Left lung (tissue), 10 donors: ENCODE results near the gene SLC38A7. TPM values are rescaled to one million over a fixed set of nuclear protein-coding genes. Genes with fewer than 3 reads are reported as not detected.

Source experiments
- ATAC-seq: fragments of 200-7000 bp; cut with Tn5 transposase; one replicate; pipeline ENCODE4 v1.9.1; 2020; ENCODE audit warnings: moderate library complexity
- DNase-seq, 4 donors: peaks; one replicate each; pipeline ENCODE4 v3.0.0-alpha.2; 2013 to 2020
- H3K27ac ChIP-seq, 2 donors: fragments of 200-600 bp; sonication (generic) in 1 of 2; one replicate each; pipeline versions ENCODE4 v1.5.0 to v1.8.0; 2020 to 2021
- H3K27me3 ChIP-seq, 2 donors: fragments of 200-600 bp; sonication (generic) in 1 of 2; one replicate each; pipeline versions ENCODE4 v1.5.0 to v1.8.0; 2020 to 2021
- H3K36me3 ChIP-seq, 2 donors: fragments of 200-600 bp; sonication (generic) in 1 of 2; one replicate each; pipeline versions ENCODE4 v1.5.0 to v1.8.0; 2020 to 2021
- H3K4me1 ChIP-seq, 2 donors: fragments of 200-600 bp; one replicate each; pipeline ENCODE4 v1.8.0; 2021
- H3K4me3 ChIP-seq, 2 donors: fragments of 200-600 bp; sonication (generic) in 1 of 2; one replicate each; pipeline versions ENCODE4 v1.5.0 to v1.8.0; 2020 to 2021; ENCODE audit warnings: mild to moderate bottlenecking in 1 of 2
- H3K9me3 ChIP-seq, 2 donors: fragments of 200-600 bp; sonication (generic) in 1 of 2; one replicate each; pipeline versions ENCODE4 v1.5.0 to v1.8.0; 2020 to 2021
- intact Hi-C, 2 donors: fragments of 100-400 bp; cut with DNase I; formaldehyde crosslinking; loops; one replicate each; pipeline versions ENCODE4 v1.11.2 to v1.14.2; 2022
- polyA plus RNA-seq, 6 donors: library from polyadenylated mRNA; unstranded; fragments of 120-200 nt; gene quantifications; one replicate each; pipeline ENCODE4 v1.2.1, GENCODE V29; 2013; ENCODE audit not compliant: insufficient read length in 6 of 6
- total RNA-seq, 2 donors: library from RNA; stranded (reverse); fragmentation: NEBNext Ultra II Directional; extraction: Animal tissue kit (Norgen Biotek cat#: 25700); gene quantifications; one replicate each; pipeline ENCODE4 v1.2.1, GENCODE V29; 2021
- TF ChIP-seq, protein P1 (sequence below), 2 donors: fragments of 200-600 bp; sonication (generic) in 1 of 2; IDR thresholded peaks; one replicate each; pipeline versions ENCODE4 v1.5.0 to v1.8.0; 2021; ENCODE audit warnings: antibody characterized with exemption in 2 of 2
- donor health status: DM: no; HTN: yes; CAD: no.
- donor health status: DM: no; HTN: no; CAD: no.

The SLC38A7 gene
- total and polyA plus RNA-seq, 8 donors: 12.2 to 32.6 (median 13.4) TPM

DNA sequence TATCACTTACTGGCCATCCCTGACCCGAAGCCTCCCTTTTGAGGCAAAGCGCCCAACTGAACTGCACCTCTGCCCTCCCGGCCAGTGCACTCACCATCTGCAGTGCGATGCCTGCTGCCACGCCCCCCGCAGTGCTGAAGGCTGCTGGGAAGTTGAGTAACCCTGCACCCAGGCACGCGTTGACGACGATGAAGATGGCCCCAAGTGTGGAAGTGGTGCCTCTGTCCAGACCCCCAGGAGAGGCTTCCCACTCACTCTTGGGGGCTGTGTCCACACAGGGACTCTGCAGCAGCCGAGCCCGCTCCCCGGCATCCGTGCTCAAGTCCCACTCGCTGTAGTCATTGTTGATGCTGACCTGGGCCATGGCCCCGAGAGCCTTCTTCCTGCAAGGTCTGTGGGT is 4.8 kb downstream of the SLC38A7 start:
- intact Hi-C loops: no loop called here
- Histone ChIP-seq H3K27me3 (no peaks in the 10 kb centered on the region), H3K36me3 (peaks cover 0 to 56% of the 10 kb centered on the region in 2 donors), H3K4me3 (no peak overlapping the region), H3K27ac (no peak overlapping the region), H3K9me3 (no peaks in the 10 kb centered on the region), H3K4me1 (peaks cover 0 to 18% of the 10 kb centered on the region in 2 donors)
- ATAC-seq (no peak), DNase-seq (peak in 1 of 4 donors; percentile 25)
- TF ChIP-seq, protein P1, sequence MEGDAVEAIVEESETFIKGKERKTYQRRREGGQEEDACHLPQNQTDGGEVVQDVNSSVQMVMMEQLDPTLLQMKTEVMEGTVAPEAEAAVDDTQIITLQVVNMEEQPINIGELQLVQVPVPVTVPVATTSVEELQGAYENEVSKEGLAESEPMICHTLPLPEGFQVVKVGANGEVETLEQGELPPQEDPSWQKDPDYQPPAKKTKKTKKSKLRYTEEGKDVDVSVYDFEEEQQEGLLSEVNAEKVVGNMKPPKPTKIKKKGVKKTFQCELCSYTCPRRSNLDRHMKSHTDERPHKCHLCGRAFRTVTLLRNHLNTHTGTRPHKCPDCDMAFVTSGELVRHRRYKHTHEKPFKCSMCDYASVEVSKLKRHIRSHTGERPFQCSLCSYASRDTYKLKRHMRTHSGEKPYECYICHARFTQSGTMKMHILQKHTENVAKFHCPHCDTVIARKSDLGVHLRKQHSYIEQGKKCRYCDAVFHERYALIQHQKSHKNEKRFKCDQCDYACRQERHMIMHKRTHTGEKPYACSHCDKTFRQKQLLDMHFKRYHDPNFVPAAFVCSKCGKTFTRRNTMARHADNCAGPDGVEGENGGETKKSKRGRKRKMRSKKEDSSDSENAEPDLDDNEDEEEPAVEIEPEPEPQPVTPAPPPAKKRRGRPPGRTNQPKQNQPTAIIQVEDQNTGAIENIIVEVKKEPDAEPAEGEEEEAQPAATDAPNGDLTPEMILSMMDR (IDR thresholded peaks at IDR 0.05): no peak

DNA sequence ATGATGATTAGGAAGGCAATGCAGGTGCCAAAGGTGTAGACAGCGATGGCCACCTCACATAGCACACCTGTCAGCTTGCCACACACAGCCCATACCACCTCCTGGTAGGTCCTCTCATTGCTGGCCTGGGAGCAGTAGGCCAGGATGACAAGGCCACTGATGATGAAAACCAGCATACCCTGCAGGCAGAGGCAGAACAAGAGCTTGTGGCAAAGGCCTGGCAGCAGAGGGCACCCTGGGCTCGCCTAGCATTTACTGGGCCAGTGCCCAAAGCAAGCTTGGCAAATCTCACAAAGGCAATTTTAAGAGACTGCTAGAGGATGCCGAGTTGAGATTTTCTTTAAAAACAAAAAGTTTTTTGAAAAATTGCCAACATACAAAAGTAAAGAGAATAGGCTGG is 5.9 kb downstream of the SLC38A7 start:
- no peak for DNase-seq
- Histone ChIP-seq H3K27me3 (no peaks in the 10 kb centered on the region), H3K27ac (no peak overlapping the region), H3K4me1 (peaks cover 0 to 12% of the 10 kb centered on the region in 2 donors), H3K36me3 (peaks cover 0 to 65% of the 10 kb centered on the region in 2 donors), H3K9me3 (no peaks in the 10 kb centered on the region), H3K4me3 (no peak overlapping the region)
- TF ChIP-seq, protein P1 (IDR thresholded peaks at IDR 0.05): no peak
- intact Hi-C loops: no loop called here
- ATAC-seq: no peak

DNA sequence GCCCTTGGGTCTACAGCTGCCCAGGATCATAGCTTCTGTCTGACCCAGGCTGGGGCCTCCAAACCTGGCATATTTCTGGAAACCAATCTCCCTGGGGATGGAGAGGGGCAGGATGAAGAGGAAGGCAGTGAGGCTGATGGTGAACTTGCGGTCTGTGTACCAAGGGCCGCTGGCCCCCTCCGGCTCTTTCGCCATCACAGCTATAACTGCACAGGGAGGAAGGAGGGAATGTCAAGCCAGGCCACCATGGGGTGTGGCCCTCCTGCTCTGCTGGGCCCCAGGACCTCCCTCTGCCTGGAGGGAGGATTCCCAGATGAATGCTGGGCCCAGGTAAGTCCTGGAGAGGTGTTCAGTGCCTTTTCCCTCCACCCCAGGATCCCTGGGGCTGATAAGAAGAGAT is 6.3 kb downstream of the SLC38A7 start:
- ATAC-seq (no peak), DNase-seq (no peak)
- Histone ChIP-seq H3K36me3 (peaks cover 0 to 70% of the 10 kb centered on the region in 2 donors), H3K27ac (no peak overlapping the region), H3K9me3 (no peaks in the 10 kb centered on the region), H3K4me1 (peaks cover 0 to 8% of the 10 kb centered on the region in 2 donors), H3K4me3 (no peak overlapping the region), H3K27me3 (no peaks in the 10 kb centered on the region)
- intact Hi-C loops: no loop called here
- TF ChIP-seq, protein P1 (IDR thresholded peaks at IDR 0.05): no peak

- H3K4me3 ChIP-seq: no peak overlapping the region
- H3K9me3 ChIP-seq: no peaks in the 10 kb centered on the region
- intact Hi-C loops: no loop called here
- H3K27me3 ChIP-seq: no peaks in the 10 kb centered on the region
- peaks cover 0 to 89% of the 10 kb centered on the region in 2 donors for H3K36me3 ChIP-seq
- DNase-seq: no peak
- ATAC-seq: no peak
- no peak overlapping the region for H3K27ac ChIP-seq
- H3K4me1 ChIP-seq: no peaks in the 10 kb centered on the region
- TF ChIP-seq, protein P1 (IDR thresholded peaks at IDR 0.05): no peak
These were observed 13.5 kb downstream of the SLC38A7 start for GRCh38 chr16:58670946-58671583.

DNA sequence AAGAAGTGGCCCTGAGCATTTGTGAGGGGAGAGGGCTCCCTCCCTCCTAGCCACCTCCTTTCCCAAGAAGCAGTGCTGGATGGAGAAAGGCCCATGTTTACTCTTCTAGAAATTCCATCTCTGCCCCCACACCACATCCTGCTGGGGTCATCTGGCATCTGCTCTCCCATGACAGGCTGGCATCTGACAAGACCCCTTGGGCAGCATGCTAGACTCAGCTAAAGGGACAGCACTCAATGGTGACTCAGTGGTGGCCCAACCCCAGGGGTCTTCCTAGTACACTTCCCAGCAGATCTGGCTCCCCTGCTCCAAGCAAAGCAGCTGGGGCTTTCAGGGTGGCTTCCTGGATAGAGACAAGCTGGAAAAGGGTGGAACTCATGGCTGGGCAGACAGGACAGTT is 14.4 kb downstream of the SLC38A7 start:
- Histone ChIP-seq H3K36me3 (peaks cover 0 to 80% of the 10 kb centered on the region in 2 donors), H3K27ac (no peak overlapping the region), H3K9me3 (no peaks in the 10 kb centered on the region), H3K27me3 (no peaks in the 10 kb centered on the region), H3K4me3 (no peak overlapping the region), H3K4me1 (no peaks in the 10 kb centered on the region)
- no peak for DNase-seq
- TF ChIP-seq, protein P1 (IDR thresholded peaks at IDR 0.05): no peak
- ATAC-seq: no peak
- intact Hi-C loops: no loop called here
